ENCODE measurements around the gene SUSD5.
A peak's percentile ranks its signal among the peaks of the same experiment; 100 is the strongest.

Gene SUSD5

GRCh38 chr3:33231756-33232465 lies 13.3 kb upstream of the SUSD5 start:
- H3K9ac ChIP-seq (ENCODE audit: low read length in 5 of 5) = no peak overlapping the region
- no peaks in the 10 kb centered on the region for H3K4me1 ChIP-seq (ENCODE audit: control insufficient read depth in 5 of 5, insufficient read depth in 5 of 5, low read length in 5 of 5)
- no peak overlapping the region for H3K27ac ChIP-seq (ENCODE audit: low read depth, low read length)
- no peaks in the 10 kb centered on the region for H3K9me3 ChIP-seq (ENCODE audit: control insufficient read depth in 5 of 5, low read length in 5 of 5)
- no peaks in the 10 kb centered on the region for H3K36me3 ChIP-seq (ENCODE audit: control insufficient read depth in 5 of 5, insufficient read depth in 5 of 5, low read length in 5 of 5)
- no peak overlapping the region for H3K4me3 ChIP-seq (ENCODE audit: low read depth in 1 of 5, low read length in 5 of 5)
- H3K27me3 ChIP-seq (ENCODE audit: control insufficient read depth in 5 of 5, insufficient read depth in 4 of 5, low read length in 5 of 5) = no peaks in the 10 kb centered on the region

GRCh38 chr3:33229947-33230346 lies 11.3 kb upstream of the SUSD5 start:
- H3K4me3 ChIP-seq (ENCODE audit: low read depth in 1 of 5, low read length in 5 of 5) = no peak overlapping the region
- H3K9me3 ChIP-seq (ENCODE audit: control insufficient read depth in 5 of 5, low read length in 5 of 5) = no peaks in the 10 kb centered on the region
- H3K27ac ChIP-seq (ENCODE audit: low read depth, low read length) = no peak overlapping the region
- H3K27me3 ChIP-seq (ENCODE audit: control insufficient read depth in 5 of 5, insufficient read depth in 4 of 5, low read length in 5 of 5) = no peaks in the 10 kb centered on the region
- no peaks in the 10 kb centered on the region for H3K36me3 ChIP-seq (ENCODE audit: control insufficient read depth in 5 of 5, insufficient read depth in 5 of 5, low read length in 5 of 5)
- no peak overlapping the region for H3K9ac ChIP-seq (ENCODE audit: low read length in 5 of 5)
- H3K4me1 ChIP-seq (ENCODE audit: control insufficient read depth in 5 of 5, insufficient read depth in 5 of 5, low read length in 5 of 5) = no peaks in the 10 kb centered on the region

- Histone ChIP-seq H3K9ac (ENCODE audit: low read length in 5 of 5) (no peak overlapping the region), H3K4me3 (ENCODE audit: low read depth in 1 of 5, low read length in 5 of 5) (no peak overlapping the region), H3K4me1 (ENCODE audit: control insufficient read depth in 5 of 5, insufficient read depth in 5 of 5, low read length in 5 of 5) (no peaks in the 10 kb centered on the region), H3K9me3 (ENCODE audit: control insufficient read depth in 5 of 5, low read length in 5 of 5) (no peaks in the 10 kb centered on the region), H3K36me3 (ENCODE audit: control insufficient read depth in 5 of 5, insufficient read depth in 5 of 5, low read length in 5 of 5) (no peaks in the 10 kb centered on the region), H3K27me3 (ENCODE audit: control insufficient read depth in 5 of 5, insufficient read depth in 4 of 5, low read length in 5 of 5) (no peaks in the 10 kb centered on the region), H3K27ac (ENCODE audit: low read depth, low read length) (no peak overlapping the region)
Measured at GRCh38 chr3:33229066-33229465, 10.5 kb upstream of the SUSD5 start.

- Histone ChIP-seq H3K4me1 (ENCODE audit: control insufficient read depth in 5 of 5, insufficient read depth in 5 of 5, low read length in 5 of 5) (peaks cover 2 to 15% (median 13%) of the 10 kb centered on the region in 5 donors), H3K9ac (ENCODE audit: low read length in 5 of 5) (no peak overlapping the region), H3K27me3 (ENCODE audit: control insufficient read depth in 5 of 5, insufficient read depth in 4 of 5, low read length in 5 of 5) (peaks cover 6 to 20% (median 14%) of the 10 kb centered on the region in 5 donors), H3K36me3 (ENCODE audit: control insufficient read depth in 5 of 5, insufficient read depth in 5 of 5, low read length in 5 of 5) (no peaks in the 10 kb centered on the region), H3K27ac (ENCODE audit: low read depth, low read length) (no peak overlapping the region), H3K4me3 (ENCODE audit: low read depth in 1 of 5, low read length in 5 of 5) (no peak overlapping the region), H3K9me3 (ENCODE audit: control insufficient read depth in 5 of 5, low read length in 5 of 5) (no peaks in the 10 kb centered on the region)
Measured at GRCh38 chr3:33221241-33221640, 2.6 kb upstream of the SUSD5 start.

- peaks cover 6 to 21% (median 14%) of the 10 kb centered on the region in 5 donors for H3K27me3 ChIP-seq (ENCODE audit: control insufficient read depth in 5 of 5, insufficient read depth in 4 of 5, low read length in 5 of 5)
Measured at GRCh38 chr3:33219175-33219487, 521 bp upstream of the SUSD5 start.

GRCh38 chr3:33217866-33218445 lies 654 bp downstream of the SUSD5 start:
- Histone ChIP-seq H3K36me3 (ENCODE audit: control insufficient read depth in 5 of 5, insufficient read depth in 5 of 5, low read length in 5 of 5) (no peaks in the 10 kb centered on the region), H3K27ac (ENCODE audit: low read depth, low read length) (no peak overlapping the region), H3K27me3 (ENCODE audit: control insufficient read depth in 5 of 5, insufficient read depth in 4 of 5, low read length in 5 of 5) (peaks cover 9 to 21% (median 14%) of the 10 kb centered on the region in 5 donors), H3K4me1 (ENCODE audit: control insufficient read depth in 5 of 5, insufficient read depth in 5 of 5, low read length in 5 of 5) (peaks cover 2 to 15% (median 13%) of the 10 kb centered on the region in 5 donors), H3K9ac (ENCODE audit: low read length in 5 of 5) (no peak overlapping the region), H3K9me3 (ENCODE audit: control insufficient read depth in 5 of 5, low read length in 5 of 5) (no peaks in the 10 kb centered on the region), H3K4me3 (ENCODE audit: low read depth in 1 of 5, low read length in 5 of 5) (peak overlapping the region in 4 of 5 donors; percentile 42 to 58 (median 48))

More at GRCh38 chr3:33219175-33219487, 521 bp upstream of the SUSD5 start:
- H3K27ac ChIP-seq (ENCODE audit: low read depth, low read length) = no peak overlapping the region
- H3K36me3 ChIP-seq (ENCODE audit: control insufficient read depth in 5 of 5, insufficient read depth in 5 of 5, low read length in 5 of 5) = no peaks in the 10 kb centered on the region
- peak overlapping the region in 4 of 5 donors; percentile 42 to 58 (median 52) for H3K4me3 ChIP-seq (ENCODE audit: low read depth in 1 of 5, low read length in 5 of 5)
- no peaks in the 10 kb centered on the region for H3K9me3 ChIP-seq (ENCODE audit: control insufficient read depth in 5 of 5, low read length in 5 of 5)
- H3K9ac ChIP-seq (ENCODE audit: low read length in 5 of 5) = no peak overlapping the region
- peaks cover 2 to 15% (median 13%) of the 10 kb centered on the region in 5 donors for H3K4me1 ChIP-seq (ENCODE audit: control insufficient read depth in 5 of 5, insufficient read depth in 5 of 5, low read length in 5 of 5)

GRCh38 chr3:33215739-33216138 lies 2.9 kb downstream of the SUSD5 start:
- Histone ChIP-seq H3K36me3 (ENCODE audit: control insufficient read depth in 5 of 5, insufficient read depth in 5 of 5, low read length in 5 of 5) (no peaks in the 10 kb centered on the region), H3K9me3 (ENCODE audit: control insufficient read depth in 5 of 5, low read length in 5 of 5) (no peaks in the 10 kb centered on the region), H3K27me3 (ENCODE audit: control insufficient read depth in 5 of 5, insufficient read depth in 4 of 5, low read length in 5 of 5) (peaks cover 9 to 21% (median 14%) of the 10 kb centered on the region in 5 donors), H3K4me1 (ENCODE audit: control insufficient read depth in 5 of 5, insufficient read depth in 5 of 5, low read length in 5 of 5) (peaks cover 2 to 15% (median 13%) of the 10 kb centered on the region in 5 donors), H3K4me3 (ENCODE audit: low read depth in 1 of 5, low read length in 5 of 5) (no peak overlapping the region), H3K27ac (ENCODE audit: low read depth, low read length) (no peak overlapping the region), H3K9ac (ENCODE audit: low read length in 5 of 5) (no peak overlapping the region)

GRCh38 chr3:33212406-33212805 lies 6.2 kb downstream of the SUSD5 start:
- H3K9ac ChIP-seq (ENCODE audit: low read length in 5 of 5) = no peak overlapping the region
- H3K27me3 ChIP-seq (ENCODE audit: control insufficient read depth in 5 of 5, insufficient read depth in 4 of 5, low read length in 5 of 5) = peaks cover 0 to 4% (median under 1%) of the 10 kb centered on the region in 5 donors
- H3K4me3 ChIP-seq (ENCODE audit: low read depth in 1 of 5, low read length in 5 of 5) = no peak overlapping the region
- no peak overlapping the region for H3K27ac ChIP-seq (ENCODE audit: low read depth, low read length)
- H3K9me3 ChIP-seq (ENCODE audit: control insufficient read depth in 5 of 5, low read length in 5 of 5) = peaks cover 0 to 14% (median 8%) of the 10 kb centered on the region in 5 donors
- no peaks in the 10 kb centered on the region for H3K4me1 ChIP-seq (ENCODE audit: control insufficient read depth in 5 of 5, insufficient read depth in 5 of 5, low read length in 5 of 5)
- H3K36me3 ChIP-seq (ENCODE audit: control insufficient read depth in 5 of 5, insufficient read depth in 5 of 5, low read length in 5 of 5) = no peaks in the 10 kb centered on the region

- Histone ChIP-seq H3K9me3 (ENCODE audit: control insufficient read depth in 5 of 5, low read length in 5 of 5) (peaks cover 0 to 14% (median 8%) of the 10 kb centered on the region in 5 donors), H3K36me3 (ENCODE audit: control insufficient read depth in 5 of 5, insufficient read depth in 5 of 5, low read length in 5 of 5) (no peaks in the 10 kb centered on the region), H3K27ac (ENCODE audit: low read depth, low read length) (no peak overlapping the region), H3K27me3 (ENCODE audit: control insufficient read depth in 5 of 5, insufficient read depth in 4 of 5, low read length in 5 of 5) (peaks cover 0 to 4% (median 0%) of the 10 kb centered on the region in 5 donors), H3K4me3 (ENCODE audit: low read depth in 1 of 5, low read length in 5 of 5) (no peak overlapping the region), H3K9ac (ENCODE audit: low read length in 5 of 5) (no peak overlapping the region), H3K4me1 (ENCODE audit: control insufficient read depth in 5 of 5, insufficient read depth in 5 of 5, low read length in 5 of 5) (no peaks in the 10 kb centered on the region)
Measured at GRCh38 chr3:33211444-33211843, 7.2 kb downstream of the SUSD5 start.

GRCh38 chr3:33209357-33209756 lies 9.3 kb downstream of the SUSD5 start:
- Histone ChIP-seq H3K4me1 (ENCODE audit: control insufficient read depth in 5 of 5, insufficient read depth in 5 of 5, low read length in 5 of 5) (no peaks in the 10 kb centered on the region), H3K27me3 (ENCODE audit: control insufficient read depth in 5 of 5, insufficient read depth in 4 of 5, low read length in 5 of 5) (peaks cover 0 to 4% (median 0%) of the 10 kb centered on the region in 5 donors), H3K27ac (ENCODE audit: low read depth, low read length) (no peak overlapping the region)

More at GRCh38 chr3:33209357-33209756, 9.3 kb downstream of the SUSD5 start:
- H3K4me3 ChIP-seq (ENCODE audit: low read depth in 1 of 5, low read length in 5 of 5) = no peak overlapping the region
- no peaks in the 10 kb centered on the region for H3K36me3 ChIP-seq (ENCODE audit: control insufficient read depth in 5 of 5, insufficient read depth in 5 of 5, low read length in 5 of 5)
- H3K9me3 ChIP-seq (ENCODE audit: control insufficient read depth in 5 of 5, low read length in 5 of 5) = peaks cover 0 to 14% (median 8%) of the 10 kb centered on the region in 5 donors
- no peak overlapping the region for H3K9ac ChIP-seq (ENCODE audit: low read length in 5 of 5)
